Measurements from ENCODE around the gene PEF1. TPM values are rescaled to one million over a fixed set of nuclear protein-coding genes. Genes with fewer than 3 reads are reported as not detected.

Gene PEF1
- total RNA-seq, 1 experiment from 2014 or later, result 119 TPM

GRCh38 chr1:31655104-31655503 lies 10.4 kb upstream of the PEF1 start:
- DNase-seq (ENCODE audit: low spot score), result no peak

- DNase-seq (ENCODE audit: low spot score), result no peak
Measured at GRCh38 chr1:31654474-31654776, 9.7 kb upstream of the PEF1 start.

DNA sequence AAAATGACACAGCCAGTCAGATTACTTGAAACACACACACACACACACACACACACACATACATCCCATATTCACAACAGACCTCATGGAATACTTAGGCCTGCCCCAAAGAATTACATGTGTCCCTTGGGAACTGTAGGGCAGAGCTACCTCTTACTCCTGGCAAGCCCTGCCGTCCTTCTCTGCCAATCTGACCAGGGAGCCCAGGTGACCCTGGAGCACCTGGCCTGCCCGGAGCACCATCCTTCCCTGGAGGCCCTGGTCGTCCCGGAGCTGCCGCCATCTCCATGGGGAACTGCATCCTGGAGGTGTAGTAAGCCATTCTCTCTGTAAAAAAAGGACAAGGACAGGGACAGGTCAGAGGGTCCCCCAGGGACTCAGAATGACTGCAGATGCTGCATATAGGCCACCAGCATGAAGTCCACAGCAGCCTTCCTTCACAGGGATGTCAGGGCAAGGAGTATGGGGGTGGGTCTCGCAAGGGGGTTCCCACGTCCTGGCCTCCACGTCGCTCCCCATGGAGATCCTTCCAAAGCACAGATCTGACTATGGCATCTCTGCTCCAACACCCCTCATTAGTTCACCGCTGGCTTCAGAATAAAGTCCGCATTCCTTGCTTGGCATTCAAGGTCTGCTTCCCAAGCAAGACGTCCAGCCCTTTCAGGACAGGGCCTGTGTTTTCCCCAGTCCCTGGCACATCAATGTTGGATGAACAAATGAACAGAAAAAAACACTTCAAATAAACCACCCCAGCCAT lies 9.2 kb upstream of the PEF1 start:
- no peak for DNase-seq (ENCODE audit: low spot score)

GRCh38 chr1:31652891-31653499 lies 8.3 kb upstream of the PEF1 start:
- no peak for DNase-seq (ENCODE audit: low spot score)

GRCh38 chr1:31651766-31652165 lies 7.1 kb upstream of the PEF1 start:
- no peak for DNase-seq (ENCODE audit: low spot score)

GRCh38 chr1:31651089-31651420 lies 6.4 kb upstream of the PEF1 start:
- no peak for DNase-seq (ENCODE audit: low spot score)

GRCh38 chr1:31650161-31651088 lies 5.7 kb upstream of the PEF1 start:
- no peak for DNase-seq (ENCODE audit: low spot score)

- no peak for DNase-seq (ENCODE audit: low spot score)
Measured at GRCh38 chr1:31648641-31649357, 4.1 kb upstream of the PEF1 start.

DNA sequence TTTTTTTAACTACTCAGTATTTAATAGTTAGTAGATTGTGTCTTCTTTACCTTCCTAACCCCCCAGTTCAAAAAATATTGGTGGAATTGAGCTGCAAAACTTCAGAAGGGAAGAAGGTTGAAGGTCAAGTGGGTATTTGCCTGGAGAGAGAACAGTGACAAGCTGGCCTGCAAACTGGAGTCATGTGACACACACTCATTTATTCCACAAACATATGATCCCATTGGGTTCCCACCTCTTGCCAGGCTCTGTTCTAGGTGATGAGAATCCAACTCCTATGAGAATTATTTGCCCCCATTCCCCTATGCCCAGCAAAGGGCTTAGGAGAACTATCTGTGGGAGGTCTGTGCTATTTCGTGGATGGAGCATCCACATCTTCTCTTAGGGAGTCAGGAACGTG lies 3.5 kb upstream of the PEF1 start:
- DNase-seq (ENCODE audit: low spot score), result no peak

- no peak for DNase-seq (ENCODE audit: low spot score)
Measured at GRCh38 chr1:31647106-31647505, 2.4 kb upstream of the PEF1 start.

GRCh38 chr1:31646259-31646960 lies 1.7 kb upstream of the PEF1 start:
- DNase-seq (ENCODE audit: low spot score), result no peak

- DNase-seq (ENCODE audit: low spot score), result no peak
Measured at GRCh38 chr1:31645274-31645568, 545 bp upstream of the PEF1 start.

GRCh38 chr1:31643976-31644559 lies 608 bp downstream of the PEF1 start:
- DNase-seq (ENCODE audit: low spot score), result no peak

DNA sequence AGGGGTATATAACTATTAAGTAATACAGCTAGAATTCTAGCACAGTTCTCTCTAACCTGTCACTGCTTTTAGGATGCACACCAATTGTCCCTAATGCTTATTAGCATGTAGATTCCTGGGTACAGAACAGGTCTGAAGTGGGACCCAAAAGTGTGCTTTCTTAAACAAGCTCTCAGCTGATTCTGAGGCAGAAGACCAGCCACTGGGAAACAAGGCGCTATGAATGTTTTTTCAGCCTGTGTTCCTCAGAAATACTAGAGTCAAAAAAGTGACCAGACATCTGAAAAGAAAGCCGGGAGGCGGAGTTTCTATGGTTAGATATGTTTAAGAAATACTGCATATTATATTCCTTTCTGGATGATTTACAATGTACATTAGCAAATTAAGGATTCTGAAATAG lies 1.8 kb downstream of the PEF1 start:
- DNase-seq (ENCODE audit: low spot score), result no peak

DNA sequence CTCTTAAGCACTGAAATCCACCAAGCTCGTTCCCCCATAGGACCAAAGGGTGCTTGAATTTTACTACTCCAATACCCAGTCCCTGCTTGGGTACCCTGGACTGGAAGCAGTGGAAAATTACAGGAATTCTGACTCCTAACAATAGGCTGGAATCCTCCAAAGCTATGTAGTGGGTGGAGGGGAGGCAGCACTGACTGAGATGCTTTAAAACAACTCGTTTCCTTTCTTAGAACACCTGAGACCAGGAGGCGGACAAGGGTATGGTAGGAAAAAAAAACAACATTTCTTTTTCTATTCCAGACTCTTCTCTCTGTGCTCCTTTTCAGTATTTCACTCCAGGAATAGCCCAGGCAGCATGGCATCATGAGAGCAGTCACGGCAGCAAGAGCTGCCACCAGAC lies 2.3 kb downstream of the PEF1 start:
- DNase-seq (ENCODE audit: low spot score), result no peak

- no peak for DNase-seq (ENCODE audit: low spot score)
Measured at GRCh38 chr1:31640964-31641363, 3.7 kb downstream of the PEF1 start.

DNA sequence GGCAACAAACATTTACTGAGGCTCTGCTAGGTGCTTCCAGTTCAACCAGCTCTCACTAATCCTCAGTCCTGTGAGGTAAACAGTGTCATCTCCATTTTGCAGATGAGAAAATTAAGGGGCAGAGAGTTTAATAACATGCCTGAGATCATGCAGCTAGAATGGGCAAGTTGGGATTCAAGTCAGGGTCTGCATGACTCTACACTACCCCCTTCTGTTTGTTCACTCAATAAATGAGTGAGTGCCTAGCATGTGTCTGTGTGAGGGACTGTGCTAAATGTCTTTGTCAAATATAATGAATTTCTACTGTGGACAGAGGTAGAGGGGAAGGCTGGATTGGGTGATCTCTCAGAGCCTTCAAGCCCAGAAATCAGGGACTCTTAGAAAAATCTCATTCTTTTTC lies 4.5 kb downstream of the PEF1 start:
- no peak for DNase-seq (ENCODE audit: low spot score)

- no peak for DNase-seq (ENCODE audit: low spot score)
Measured at GRCh38 chr1:31639543-31639942, 5.1 kb downstream of the PEF1 start.

DNA sequence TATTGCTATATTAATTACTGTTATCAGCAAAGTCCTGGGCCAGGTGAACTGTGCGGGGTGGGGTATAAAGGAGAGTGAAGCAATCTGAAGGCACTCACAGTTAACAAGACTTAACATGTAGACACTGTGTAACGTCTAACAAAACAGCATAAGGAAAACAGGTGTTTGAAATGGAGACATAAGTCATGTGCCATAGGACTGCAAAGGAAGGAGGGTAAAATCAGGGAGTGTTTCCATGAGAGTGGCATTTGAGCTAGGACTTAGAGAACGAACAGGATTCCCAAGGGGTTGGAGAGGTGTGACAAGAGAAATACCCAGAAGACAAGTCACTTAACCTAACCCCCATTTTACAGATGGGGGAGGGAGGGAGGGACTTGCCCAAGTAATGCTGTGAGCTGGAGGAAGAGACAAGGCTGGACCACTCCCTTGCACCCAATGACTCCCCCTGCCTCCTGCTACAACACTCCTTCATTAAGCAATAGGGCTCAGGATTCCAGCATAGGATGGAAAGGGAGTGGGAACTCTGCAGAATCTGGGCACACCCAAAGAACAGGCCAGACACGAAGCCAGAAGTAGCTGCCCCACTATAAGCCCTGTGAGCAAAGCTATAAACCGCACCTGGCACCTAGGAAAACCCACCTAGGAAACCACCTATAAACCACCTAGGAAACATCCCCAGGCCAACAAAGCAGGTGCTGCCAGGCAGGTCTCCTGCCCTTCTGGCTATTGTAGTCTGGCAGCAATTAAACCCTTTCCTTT lies 6.6 kb downstream of the PEF1 start:
- DNase-seq (ENCODE audit: low spot score), result no peak

GRCh38 chr1:31633117-31633516 lies 11.6 kb downstream of the PEF1 start:
- DNase-seq (ENCODE audit: low spot score), result peak; percentile 40

GRCh38 chr1:31632649-31633048 lies 12.0 kb downstream of the PEF1 start:
- DNase-seq (ENCODE audit: low spot score), result no peak
